WTC11 (cell line): ENCODE data around the gene PDZD8.

Source experiments
- ZBTB21 ChIP-seq: sonication (generic); formaldehyde crosslinking; IDR thresholded peaks from 2 replicates; pipeline ENCODE4 v1.8.1; 2023; ENCODE audit warnings: mild to moderate bottlenecking, missing genetic modification reagents, borderline replicate concordance
- TF ChIP-seq, protein P1 (sequence below): fragments of 200-600 bp; IDR thresholded peaks from 2 replicates; pipeline ENCODE4 v1.8.0; 2022; ENCODE audit warnings: antibody characterized with exemption
- TF ChIP-seq, protein P2 (sequence below): fragments of 250-450 bp; sonication (Bioruptor Pico); conservative IDR thresholded peaks from 2 replicates; pipeline ENCODE4 v1.9.0; 2021; ENCODE audit warnings: mild to moderate bottlenecking
- TF ChIP-seq, protein P3 (sequence below): sonication (generic); formaldehyde crosslinking; IDR thresholded peaks from 2 replicates; pipeline ENCODE4 v1.8.0; 2023; ENCODE audit warnings: missing genetic modification reagents, mild to moderate bottlenecking, borderline replicate concordance
- TF ChIP-seq, protein P4 (sequence below): sonication (generic); formaldehyde crosslinking; IDR thresholded peaks from 2 replicates; pipeline ENCODE4 v1.8.1; 2022; ENCODE audit warnings: low read depth, missing genetic modification reagents, borderline replicate concordance
- TF ChIP-seq, protein P5 (sequence below): sonication (generic); formaldehyde crosslinking; IDR thresholded peaks from 2 replicates; pipeline ENCODE4 v1.8.1; 2022; ENCODE audit warnings: mild to moderate bottlenecking, missing genetic modification reagents, moderate library complexity, borderline replicate concordance
- TF ChIP-seq, protein P6 (sequence below): sonication (generic); formaldehyde crosslinking; IDR thresholded peaks from 2 replicates; pipeline ENCODE4 v1.8.1; 2023; ENCODE audit warnings: mild to moderate bottlenecking, moderate library complexity, missing genetic modification reagents

DNA sequence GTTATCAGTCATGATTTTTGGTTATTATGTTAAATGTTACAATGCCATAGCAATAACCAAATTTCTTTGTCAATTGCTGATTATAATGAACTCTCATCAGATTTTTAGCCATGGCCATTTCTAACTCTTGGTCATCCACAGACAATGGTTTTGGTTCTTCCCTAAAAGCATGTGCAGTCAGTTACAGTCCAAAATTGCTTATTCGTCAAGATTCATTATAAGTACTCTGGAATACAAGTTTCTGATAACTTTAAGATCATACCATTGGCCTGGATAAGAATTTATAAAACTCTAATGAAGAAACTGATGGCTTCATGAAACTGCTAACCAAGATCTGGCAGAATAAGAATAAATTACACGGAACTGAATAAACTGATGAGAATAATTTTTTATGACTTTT, 50.9 kb downstream of the PDZD8 start:
- no peak for TF ChIP-seq ZBTB21
- TF ChIP-seq, protein P1, sequence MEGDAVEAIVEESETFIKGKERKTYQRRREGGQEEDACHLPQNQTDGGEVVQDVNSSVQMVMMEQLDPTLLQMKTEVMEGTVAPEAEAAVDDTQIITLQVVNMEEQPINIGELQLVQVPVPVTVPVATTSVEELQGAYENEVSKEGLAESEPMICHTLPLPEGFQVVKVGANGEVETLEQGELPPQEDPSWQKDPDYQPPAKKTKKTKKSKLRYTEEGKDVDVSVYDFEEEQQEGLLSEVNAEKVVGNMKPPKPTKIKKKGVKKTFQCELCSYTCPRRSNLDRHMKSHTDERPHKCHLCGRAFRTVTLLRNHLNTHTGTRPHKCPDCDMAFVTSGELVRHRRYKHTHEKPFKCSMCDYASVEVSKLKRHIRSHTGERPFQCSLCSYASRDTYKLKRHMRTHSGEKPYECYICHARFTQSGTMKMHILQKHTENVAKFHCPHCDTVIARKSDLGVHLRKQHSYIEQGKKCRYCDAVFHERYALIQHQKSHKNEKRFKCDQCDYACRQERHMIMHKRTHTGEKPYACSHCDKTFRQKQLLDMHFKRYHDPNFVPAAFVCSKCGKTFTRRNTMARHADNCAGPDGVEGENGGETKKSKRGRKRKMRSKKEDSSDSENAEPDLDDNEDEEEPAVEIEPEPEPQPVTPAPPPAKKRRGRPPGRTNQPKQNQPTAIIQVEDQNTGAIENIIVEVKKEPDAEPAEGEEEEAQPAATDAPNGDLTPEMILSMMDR = no peak
- TF ChIP-seq, protein P2, sequence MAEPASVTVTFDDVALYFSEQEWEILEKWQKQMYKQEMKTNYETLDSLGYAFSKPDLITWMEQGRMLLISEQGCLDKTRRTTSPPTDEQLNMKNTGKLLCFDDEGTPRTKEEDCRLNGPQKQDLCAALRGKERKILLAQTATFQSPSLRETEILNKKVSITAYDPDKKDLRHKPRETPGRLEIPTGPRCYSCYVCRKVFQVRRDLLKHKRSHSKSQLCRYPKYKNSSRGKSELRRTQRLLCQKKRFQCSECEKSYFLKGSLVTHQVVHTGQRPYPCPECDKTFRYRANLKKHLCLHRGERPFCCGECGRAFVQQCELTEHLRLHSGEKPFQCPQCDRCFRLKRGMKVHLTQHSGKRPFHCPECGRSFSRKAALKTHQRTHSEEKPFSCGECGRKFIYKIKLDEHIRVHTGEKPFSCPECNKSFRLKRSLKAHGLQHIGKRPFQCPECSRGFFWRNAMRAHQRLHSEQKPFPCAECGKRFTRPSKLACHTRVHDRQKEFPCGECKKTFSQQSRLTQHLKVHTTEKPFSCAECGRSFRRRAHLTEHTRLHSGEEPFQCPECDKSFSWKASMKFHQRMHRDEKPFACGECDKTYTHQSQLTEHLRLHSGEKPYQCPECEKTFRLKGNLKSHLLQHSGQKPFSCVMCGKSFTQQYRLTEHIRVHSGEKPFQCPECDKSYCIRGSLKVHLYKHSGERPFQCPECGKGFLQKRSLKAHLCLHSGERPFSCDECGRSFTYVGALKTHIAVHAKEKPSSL (CRISPR knock-in tag) = no peak
- TF ChIP-seq, protein P3, sequence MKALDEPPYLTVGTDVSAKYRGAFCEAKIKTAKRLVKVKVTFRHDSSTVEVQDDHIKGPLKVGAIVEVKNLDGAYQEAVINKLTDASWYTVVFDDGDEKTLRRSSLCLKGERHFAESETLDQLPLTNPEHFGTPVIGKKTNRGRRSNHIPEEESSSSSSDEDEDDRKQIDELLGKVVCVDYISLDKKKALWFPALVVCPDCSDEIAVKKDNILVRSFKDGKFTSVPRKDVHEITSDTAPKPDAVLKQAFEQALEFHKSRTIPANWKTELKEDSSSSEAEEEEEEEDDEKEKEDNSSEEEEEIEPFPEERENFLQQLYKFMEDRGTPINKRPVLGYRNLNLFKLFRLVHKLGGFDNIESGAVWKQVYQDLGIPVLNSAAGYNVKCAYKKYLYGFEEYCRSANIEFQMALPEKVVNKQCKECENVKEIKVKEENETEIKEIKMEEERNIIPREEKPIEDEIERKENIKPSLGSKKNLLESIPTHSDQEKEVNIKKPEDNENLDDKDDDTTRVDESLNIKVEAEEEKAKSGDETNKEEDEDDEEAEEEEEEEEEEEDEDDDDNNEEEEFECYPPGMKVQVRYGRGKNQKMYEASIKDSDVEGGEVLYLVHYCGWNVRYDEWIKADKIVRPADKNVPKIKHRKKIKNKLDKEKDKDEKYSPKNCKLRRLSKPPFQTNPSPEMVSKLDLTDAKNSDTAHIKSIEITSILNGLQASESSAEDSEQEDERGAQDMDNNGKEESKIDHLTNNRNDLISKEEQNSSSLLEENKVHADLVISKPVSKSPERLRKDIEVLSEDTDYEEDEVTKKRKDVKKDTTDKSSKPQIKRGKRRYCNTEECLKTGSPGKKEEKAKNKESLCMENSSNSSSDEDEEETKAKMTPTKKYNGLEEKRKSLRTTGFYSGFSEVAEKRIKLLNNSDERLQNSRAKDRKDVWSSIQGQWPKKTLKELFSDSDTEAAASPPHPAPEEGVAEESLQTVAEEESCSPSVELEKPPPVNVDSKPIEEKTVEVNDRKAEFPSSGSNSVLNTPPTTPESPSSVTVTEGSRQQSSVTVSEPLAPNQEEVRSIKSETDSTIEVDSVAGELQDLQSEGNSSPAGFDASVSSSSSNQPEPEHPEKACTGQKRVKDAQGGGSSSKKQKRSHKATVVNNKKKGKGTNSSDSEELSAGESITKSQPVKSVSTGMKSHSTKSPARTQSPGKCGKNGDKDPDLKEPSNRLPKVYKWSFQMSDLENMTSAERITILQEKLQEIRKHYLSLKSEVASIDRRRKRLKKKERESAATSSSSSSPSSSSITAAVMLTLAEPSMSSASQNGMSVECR (CRISPR knock-in tag) = no peak
- TF ChIP-seq, protein P4, sequence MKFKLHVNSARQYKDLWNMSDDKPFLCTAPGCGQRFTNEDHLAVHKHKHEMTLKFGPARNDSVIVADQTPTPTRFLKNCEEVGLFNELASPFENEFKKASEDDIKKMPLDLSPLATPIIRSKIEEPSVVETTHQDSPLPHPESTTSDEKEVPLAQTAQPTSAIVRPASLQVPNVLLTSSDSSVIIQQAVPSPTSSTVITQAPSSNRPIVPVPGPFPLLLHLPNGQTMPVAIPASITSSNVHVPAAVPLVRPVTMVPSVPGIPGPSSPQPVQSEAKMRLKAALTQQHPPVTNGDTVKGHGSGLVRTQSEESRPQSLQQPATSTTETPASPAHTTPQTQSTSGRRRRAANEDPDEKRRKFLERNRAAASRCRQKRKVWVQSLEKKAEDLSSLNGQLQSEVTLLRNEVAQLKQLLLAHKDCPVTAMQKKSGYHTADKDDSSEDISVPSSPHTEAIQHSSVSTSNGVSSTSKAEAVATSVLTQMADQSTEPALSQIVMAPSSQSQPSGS (CRISPR knock-in tag) = no peak
- TF ChIP-seq, protein P5, sequence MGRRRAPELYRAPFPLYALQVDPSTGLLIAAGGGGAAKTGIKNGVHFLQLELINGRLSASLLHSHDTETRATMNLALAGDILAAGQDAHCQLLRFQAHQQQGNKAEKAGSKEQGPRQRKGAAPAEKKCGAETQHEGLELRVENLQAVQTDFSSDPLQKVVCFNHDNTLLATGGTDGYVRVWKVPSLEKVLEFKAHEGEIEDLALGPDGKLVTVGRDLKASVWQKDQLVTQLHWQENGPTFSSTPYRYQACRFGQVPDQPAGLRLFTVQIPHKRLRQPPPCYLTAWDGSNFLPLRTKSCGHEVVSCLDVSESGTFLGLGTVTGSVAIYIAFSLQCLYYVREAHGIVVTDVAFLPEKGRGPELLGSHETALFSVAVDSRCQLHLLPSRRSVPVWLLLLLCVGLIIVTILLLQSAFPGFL (CRISPR knock-in tag) = no peak
- TF ChIP-seq, protein P6, sequence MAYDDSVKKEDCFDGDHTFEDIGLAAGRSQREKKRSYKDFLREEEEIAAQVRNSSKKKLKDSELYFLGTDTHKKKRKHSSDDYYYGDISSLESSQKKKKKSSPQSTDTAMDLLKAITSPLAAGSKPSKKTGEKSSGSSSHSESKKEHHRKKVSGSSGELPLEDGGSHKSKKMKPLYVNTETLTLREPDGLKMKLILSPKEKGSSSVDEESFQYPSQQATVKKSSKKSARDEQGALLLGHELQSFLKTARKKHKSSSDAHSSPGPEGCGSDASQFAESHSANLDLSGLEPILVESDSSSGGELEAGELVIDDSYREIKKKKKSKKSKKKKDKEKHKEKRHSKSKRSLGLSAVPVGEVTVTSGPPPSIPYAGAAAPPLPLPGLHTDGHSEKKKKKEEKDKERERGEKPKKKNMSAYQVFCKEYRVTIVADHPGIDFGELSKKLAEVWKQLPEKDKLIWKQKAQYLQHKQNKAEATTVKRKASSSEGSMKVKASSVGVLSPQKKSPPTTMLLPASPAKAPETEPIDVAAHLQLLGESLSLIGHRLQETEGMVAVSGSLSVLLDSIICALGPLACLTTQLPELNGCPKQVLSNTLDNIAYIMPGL (CRISPR knock-in tag) = no peak
